DMS53 treated with DMSO at 0.1 percent for 48 hours (cell line): Measurements from ENCODE around the gene BRK1.
"Not testable (repeated sequence)": the region's sequence is repeated elsewhere in the genome, so short reads cannot be mapped to it uniquely, and the experiment has no call there.

Experiments used
- DNase-seq: peaks from one replicate; lab custom pipeline; 2025; ENCODE audit not compliant: unreplicated experiment; lab: John Stamatoyannopoulos, UW

Gene BRK1

GRCh38 chr3:10142707-10143560, 27.5 kb downstream of the BRK1 start:
- DNase-seq = no peak

GRCh38 chr3:10145685-10146084, 30.2 kb downstream of the BRK1 start:
- DNase-seq = no peak

- DNase-seq = no peak
Measured at GRCh38 chr3:10149226-10149625, 33.8 kb downstream of the BRK1 start.

DNA sequence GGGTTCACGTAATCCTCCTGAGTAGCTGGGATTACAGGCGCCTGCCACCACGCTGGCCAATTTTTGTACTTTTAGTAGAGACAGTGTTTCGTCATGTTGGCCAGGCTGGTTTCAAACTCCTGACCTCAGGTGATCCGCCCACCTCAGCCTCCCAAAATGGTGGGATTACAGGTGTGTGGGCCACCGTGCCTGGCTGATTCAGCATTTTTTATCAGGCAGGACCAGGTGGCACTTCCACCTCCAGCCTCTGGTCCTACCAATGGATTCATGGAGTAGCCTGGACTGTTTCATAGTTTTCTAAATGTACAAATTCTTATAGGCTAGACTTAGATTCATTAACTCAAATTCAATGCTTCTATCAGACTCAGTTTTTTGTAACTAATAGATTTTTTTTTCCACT, 35.5 kb downstream of the BRK1 start:
- no peak for DNase-seq

- DNase-seq = no peak
Measured at GRCh38 chr3:10154335-10155122, 39.1 kb downstream of the BRK1 start.

- no peak for DNase-seq
Measured at GRCh38 chr3:10155123-10155472, 39.6 kb downstream of the BRK1 start.

DNA sequence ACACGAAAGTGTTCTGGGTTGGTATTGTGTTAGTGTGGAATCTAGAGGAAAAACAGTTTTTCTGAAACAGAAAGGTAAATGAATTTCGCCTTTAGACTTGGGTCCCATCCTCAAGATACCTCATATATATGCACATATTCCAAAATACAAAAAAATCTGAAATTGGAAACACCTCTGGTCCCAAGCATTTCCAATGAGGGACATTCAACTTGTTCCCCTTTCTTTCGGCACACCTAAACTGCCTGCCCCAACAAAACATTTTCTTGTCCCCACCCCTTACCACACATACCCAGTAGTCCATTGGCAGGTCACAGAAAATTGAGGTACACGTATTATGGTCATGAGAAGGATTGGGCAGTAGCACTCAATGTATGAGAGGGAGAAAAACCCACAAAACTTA, 40.2 kb downstream of the BRK1 start:
- DNase-seq = no peak

DNA sequence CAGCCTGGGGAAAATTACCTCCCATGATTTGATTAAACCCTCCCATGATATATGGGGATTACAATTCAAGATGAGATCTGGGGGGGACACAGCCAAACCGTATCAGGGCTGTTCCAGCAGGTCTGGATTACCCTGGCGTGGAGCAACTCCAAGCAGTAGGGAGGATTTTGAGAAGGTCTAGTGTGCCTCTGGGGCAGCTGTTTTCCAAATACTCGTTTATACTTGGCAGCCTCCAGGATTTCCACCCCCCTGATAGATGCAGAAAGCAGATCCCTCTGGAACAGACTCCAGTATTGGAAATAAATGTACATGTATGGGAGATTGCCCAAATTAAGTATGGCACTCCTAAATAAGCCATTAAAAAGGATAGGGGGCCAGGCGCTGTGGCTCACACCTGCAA, 41.6 kb downstream of the BRK1 start:
- no peak for DNase-seq

DNA sequence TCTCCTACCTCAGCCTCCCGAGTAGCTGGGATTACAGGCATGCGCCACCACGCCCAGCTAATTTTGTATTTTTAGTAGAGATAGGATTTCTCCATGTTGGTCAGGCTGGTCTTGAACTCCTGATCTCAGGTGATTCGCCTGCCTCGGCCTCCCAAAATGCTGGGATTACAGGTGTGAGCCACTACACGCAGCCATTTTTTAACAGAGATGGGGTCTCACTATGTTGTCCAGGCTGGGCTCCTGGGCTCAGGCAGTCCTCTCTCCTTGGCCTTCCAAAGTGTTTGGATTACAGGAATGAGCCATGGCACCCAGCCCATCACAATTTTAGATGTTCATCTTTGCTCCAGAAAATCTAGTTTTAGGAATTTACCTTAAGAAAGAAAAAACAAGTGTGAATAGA, 43.1 kb downstream of the BRK1 start:
- not testable (repeated sequence) for DNase-seq

DNA sequence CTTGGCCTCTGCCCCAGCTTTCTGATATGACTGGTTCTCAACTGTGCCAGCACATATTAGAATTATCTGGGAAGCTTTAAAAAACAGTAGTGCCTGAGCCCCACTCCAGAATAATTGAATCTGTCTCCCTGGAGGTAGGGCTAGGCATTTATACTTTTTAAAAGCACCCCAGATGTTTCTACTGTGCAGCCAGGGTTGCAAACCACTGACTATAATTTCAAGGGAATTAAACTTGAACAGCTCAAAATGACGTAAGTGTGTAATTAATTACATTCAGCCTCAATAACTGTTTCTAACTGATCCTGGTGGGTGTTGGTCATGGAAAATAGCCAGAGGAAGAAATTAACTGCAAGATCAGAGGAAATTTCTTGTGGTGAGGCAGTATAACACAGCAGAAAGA, 44.9 kb downstream of the BRK1 start:
- DNase-seq = no peak

DNA sequence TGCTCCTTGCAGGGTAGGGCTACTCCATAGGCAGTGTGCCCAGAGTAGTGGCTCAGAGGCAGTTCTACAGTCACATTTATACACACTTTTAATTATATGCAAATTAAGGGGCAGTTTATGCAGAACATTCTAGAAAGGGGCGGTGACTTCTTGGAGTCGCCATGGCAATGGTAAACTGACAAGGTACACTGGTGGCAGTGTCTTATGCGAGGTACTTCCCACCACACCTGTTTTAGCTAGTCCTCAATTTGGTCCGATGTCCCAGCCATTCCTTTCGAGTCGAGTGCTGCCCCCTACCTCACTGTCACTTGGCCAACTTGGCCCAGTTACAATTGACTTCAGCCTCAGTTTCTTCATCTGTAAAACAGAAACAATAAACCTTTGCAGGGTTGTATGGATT, 45.5 kb downstream of the BRK1 start:
- no peak for DNase-seq

DNA sequence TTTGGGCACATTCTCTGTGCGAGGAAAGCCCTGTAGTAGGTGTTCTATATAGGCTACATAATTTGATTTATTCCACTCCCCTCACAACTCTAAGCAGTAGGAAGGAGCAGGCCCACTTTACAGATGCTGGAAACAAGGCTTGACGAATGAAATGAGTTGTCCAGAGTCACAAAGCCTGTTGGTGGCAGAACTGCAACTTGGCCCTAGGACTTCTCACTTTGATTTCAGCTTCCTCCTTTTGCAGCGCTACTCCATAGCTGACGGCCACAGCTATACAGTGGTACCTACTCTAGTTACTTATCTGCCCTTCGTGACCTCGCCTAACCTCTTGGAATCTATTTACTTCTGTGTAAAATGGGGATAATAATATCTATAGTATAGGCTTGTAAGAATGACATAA, 46.7 kb downstream of the BRK1 start:
- no peak for DNase-seq

- not testable (repeated sequence) for DNase-seq
Measured at GRCh38 chr3:10164201-10164545, 48.7 kb downstream of the BRK1 start.

DNA sequence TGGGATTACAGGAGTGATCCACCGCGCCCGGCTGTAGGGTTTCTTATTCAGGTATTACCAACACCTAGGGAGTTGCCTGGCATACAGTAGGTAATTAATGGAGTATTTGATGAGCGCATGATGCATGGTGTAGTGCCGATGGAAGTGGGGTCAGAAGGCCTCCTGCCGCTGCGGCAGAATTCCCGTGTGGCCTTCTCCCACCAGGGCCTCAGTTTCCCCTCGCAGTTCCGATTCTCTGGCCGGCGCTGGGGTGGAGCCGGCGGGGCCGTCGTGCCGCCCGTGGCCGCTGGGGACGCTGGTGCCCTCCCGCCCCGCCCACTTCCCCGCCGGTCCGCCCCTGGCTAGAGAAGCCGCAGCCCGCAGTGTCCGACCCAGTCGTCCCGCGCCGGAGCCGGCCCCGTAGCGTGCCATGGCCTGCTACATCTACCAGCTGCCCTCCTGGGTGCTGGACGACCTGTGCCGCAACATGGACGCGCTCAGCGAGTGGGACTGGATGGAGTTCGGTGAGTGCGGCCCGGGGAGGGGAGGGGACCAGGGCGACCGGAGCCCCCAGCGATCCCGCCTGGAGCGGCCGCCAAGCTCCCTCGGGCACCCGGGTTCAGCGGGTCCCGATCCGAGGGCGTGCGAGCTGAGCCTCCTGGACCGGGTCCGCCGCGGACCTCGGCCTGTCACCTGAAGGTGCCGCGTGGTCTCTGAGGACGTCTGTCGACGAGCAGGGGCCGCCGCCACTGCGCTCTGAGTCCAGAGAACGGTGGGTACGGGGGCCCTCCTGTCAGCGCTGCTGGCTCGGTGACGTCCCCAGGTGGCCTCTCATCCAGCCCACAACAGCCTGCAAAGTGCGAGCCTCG, 49.3 kb downstream of the BRK1 start, which contains the start of gene IRAK2:
TSS of gene IRAK2 (plus strand) at position 374 of the 848 bp plus-strand sequence. CDS start at position 410, 36 bp downstream.
- DNase-seq = peak; percentile 8

GRCh38 chr3:10166213-10166604, 50.7 kb downstream of the BRK1 start:
- DNase-seq = no peak

- no peak for DNase-seq
Measured at GRCh38 chr3:10169000-10169496, 53.6 kb downstream of the BRK1 start.

- no peak for DNase-seq
Measured at GRCh38 chr3:10170915-10171478, 55.5 kb downstream of the BRK1 start.

DNA sequence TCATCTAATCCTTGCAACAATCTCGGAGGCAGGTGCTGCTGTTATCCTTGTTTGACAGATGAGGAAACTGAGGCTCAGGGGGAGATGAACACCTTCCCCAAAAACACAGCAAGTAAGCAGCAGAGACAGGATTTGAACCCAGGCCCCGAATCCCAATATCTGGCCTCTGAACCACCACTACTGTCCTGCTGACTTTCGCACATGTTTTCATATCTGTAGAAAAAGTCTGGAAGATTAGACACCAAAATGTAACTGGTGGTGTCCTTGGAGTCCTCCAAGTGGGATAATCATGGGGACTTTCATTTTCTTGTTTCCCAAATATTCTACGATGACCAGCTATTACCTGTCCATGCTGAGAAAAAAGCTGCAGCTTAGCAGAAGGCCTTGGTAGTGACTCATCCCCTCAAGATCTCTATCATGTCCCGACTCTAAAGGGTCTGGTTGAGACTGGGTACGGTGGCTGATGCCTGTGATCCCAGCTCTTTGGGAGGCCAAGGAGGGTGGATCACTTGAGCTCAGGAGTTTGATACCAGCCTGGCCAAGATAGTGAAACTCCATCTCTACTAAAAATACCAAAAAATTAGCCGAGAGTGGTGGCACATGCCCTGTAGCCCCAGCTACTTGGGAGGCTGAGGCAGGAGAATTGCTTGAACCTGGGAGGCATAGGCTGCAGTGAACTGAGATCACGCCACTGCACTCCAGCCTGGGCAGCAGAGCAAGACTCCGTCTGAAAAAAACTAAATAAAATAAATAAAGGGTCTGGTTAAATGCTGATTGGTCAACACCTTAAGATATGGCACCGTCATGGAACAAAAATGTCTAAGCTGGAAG, 57.8 kb downstream of the BRK1 start:
- DNase-seq = no peak

- DNase-seq = no peak
Measured at GRCh38 chr3:10173926-10174435, 58.5 kb downstream of the BRK1 start.

GRCh38 chr3:10175334-10175733, 59.9 kb downstream of the BRK1 start:
- DNase-seq = not testable (repeated sequence)
